AG09309 (cell line): ENCODE results near the gene TYW1.
"Not testable (repeated sequence)": the region's sequence is repeated elsewhere in the genome, so short reads cannot be mapped to it uniquely, and the experiment has no call there.

ENCODE experiments used
- DNase-seq: peaks from one replicate; pipeline ENCODE4 v3.0.0-alpha.2; 2010; ENCODE audit warnings: low read depth
- H3K4me3 ChIP-seq: 2 replicates; pipeline ENCODE4 v1.5.1; 2011; ENCODE audit warnings: mild to moderate bottlenecking, low read depth, low read length, moderate library complexity; ENCODE audit not compliant: control insufficient read depth
- TF ChIP-seq, protein P1 (sequence below): IDR thresholded peaks from 2 replicates; pipeline ENCODE4 v1.5.1; 2011; ENCODE audit warnings: mild to moderate bottlenecking, low read depth, low read length, inconsistent platforms; ENCODE audit not compliant: insufficient read depth, control insufficient read depth; ENCODE audit errors: missing control alignments

TYW1 gene

GRCh38 chr7:67105377-67105776 lies 108.7 kb downstream of the TYW1 start:
- TF ChIP-seq, protein P1, sequence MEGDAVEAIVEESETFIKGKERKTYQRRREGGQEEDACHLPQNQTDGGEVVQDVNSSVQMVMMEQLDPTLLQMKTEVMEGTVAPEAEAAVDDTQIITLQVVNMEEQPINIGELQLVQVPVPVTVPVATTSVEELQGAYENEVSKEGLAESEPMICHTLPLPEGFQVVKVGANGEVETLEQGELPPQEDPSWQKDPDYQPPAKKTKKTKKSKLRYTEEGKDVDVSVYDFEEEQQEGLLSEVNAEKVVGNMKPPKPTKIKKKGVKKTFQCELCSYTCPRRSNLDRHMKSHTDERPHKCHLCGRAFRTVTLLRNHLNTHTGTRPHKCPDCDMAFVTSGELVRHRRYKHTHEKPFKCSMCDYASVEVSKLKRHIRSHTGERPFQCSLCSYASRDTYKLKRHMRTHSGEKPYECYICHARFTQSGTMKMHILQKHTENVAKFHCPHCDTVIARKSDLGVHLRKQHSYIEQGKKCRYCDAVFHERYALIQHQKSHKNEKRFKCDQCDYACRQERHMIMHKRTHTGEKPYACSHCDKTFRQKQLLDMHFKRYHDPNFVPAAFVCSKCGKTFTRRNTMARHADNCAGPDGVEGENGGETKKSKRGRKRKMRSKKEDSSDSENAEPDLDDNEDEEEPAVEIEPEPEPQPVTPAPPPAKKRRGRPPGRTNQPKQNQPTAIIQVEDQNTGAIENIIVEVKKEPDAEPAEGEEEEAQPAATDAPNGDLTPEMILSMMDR, result no peak
- no peak overlapping the region for H3K4me3 ChIP-seq
- peak; percentile 35 for DNase-seq

DNA sequence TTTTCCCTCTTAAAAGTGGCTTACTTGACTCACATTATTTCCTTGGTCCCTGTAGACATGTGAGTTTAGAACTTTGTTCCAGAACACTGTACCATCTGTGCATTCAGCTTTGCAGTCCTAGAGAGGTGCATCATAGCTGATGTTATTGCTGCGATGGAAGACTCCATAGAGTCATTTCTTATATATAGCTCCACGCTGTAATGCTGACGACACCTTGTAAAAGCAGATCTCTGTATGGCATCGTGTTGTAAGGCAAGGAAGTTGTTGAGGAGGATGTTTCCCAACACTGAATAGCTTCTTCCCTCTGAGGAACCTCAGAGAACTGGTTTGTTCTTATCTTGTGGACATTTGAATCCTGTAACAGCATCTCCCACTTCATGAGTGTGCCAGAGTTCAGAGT lies 109.6 kb downstream of the TYW1 start:
- DNase-seq, H3K4me3 ChIP-seq: not testable (repeated sequence)

GRCh38 chr7:67111342-67111741 lies 114.7 kb downstream of the TYW1 start:
- not testable (repeated sequence) for H3K4me3 ChIP-seq, DNase-seq

- DNase-seq, H3K4me3 ChIP-seq: not testable (repeated sequence)
Observed at GRCh38 chr7:67114483-67115246, 118.0 kb downstream of the TYW1 start.

GRCh38 chr7:67120491-67120890 lies 123.9 kb downstream of the TYW1 start:
- not testable (repeated sequence) for H3K4me3 ChIP-seq, DNase-seq

DNA sequence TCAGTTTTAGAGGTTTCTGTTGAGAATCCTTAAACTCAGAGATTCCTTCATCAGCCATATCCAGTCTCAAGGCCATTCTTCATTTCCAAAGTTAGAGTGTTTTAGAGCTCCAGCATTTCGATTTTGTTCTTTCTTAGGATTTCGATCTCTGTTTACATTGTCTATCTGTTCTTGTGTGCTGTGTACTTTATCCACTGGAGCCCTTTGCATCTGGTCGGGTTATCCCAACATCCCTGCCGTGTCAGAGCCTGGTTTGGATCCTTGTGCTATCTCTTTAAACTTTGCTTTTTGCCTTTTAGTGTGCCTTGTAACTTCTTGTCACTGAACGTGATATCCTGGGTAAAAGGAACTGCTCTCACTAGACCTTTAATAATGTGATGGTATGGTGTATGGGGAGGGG lies 131.6 kb downstream of the TYW1 start:
- DNase-seq, H3K4me3 ChIP-seq: not testable (repeated sequence)

DNA sequence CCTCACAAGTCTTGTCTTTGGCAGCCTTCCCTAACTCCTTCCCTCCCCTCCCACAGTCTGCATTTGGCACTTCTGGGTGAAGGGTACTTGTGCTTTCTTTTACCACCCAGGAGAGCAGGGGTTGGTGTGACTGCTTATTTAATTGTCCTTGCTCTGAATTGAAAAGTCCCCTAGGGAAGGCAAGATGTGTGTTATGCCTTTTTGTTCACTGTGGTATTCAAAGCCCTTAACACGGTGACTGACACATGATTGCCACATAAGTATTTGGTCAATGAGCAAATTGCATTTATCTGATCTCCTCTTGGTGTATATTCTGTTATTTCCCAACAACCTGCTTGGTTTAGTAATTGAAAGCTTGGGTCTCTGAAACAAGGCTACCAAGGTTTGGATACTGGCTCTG lies 134.1 kb downstream of the TYW1 start:
- not testable (repeated sequence) for H3K4me3 ChIP-seq, DNase-seq

DNA sequence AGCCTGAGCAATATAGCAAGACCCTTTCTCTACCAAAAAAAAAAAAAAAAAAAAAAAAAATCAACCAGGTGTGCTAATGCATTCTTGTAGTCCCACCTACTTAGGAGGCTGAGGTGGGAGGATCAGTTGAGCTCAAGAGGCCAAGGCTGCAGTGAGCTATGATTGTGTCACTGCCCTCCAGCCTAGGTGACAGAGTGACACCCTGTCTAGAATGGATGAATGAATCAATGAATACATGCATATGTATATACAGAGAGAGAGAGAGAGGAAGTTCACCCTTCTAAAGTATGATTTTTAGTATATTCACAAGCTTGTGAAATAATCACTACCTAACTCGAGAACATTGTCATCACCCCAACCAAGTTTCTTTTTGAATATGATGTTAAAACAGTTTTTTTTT lies 138.3 kb downstream of the TYW1 start:
- not testable (repeated sequence) for DNase-seq, H3K4me3 ChIP-seq

- not testable (repeated sequence) for DNase-seq, H3K4me3 ChIP-seq
Observed at GRCh38 chr7:67135617-67136486, 139.2 kb downstream of the TYW1 start.

DNA sequence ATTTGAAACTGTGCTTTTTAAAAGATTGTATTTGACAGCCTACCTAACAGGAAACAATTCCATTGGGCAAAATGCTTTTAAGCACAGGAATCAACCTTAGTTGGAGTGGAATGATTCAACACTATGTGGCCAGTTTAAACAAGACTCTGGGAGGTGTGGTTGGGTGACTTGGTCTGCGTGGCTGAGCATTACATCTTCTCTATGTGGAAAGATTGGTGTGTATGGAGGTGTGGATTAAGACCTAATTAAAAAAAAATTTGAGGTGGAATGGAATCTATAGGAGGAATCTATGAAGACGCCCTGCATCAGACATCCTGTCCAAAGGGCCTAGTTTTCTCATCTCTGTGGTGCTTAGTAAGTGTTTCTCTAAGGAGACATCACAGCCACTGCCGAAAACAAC lies 140.9 kb downstream of the TYW1 start:
- not testable (repeated sequence) for DNase-seq, H3K4me3 ChIP-seq

DNA sequence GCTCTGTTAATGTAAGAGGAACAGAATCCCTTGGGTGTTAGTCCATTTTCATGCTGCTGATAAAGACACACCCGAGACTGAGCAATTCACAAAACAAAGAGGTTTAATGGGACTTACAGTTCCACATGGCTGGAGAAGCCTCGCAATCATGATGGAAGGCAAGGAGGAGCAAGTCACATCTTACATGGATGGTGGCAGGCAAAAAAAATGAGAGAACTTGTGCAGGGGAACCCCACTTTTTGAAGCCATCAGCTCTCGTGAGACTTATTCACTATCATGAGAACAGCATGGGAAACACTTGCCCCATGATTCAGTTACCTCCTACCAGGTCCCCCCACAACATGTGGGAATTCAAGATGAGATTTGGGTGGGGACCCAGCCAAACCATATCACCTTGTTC lies 143.2 kb downstream of the TYW1 start:
- not testable (repeated sequence) for DNase-seq, H3K4me3 ChIP-seq

DNA sequence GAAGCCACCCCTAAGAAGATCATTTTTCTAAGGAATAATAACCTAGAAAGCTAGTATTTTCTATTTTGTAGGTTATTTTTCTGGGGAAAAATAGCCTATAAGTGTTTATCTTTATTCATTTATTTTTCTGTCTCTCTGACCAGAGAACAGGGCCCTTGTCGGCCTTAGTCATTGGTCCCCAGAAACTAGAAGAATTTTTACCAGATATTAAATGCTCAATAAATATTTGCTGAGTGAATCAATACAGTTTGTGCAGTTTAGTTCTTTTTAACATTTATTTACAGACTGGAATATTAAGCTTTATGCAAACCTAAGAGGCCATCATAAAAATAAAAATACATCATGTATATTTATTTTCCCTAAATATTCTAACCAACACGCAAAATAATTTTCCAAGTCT lies 144.4 kb downstream of the TYW1 start:
- DNase-seq, H3K4me3 ChIP-seq: not testable (repeated sequence)

- not testable (repeated sequence) for H3K4me3 ChIP-seq, DNase-seq
Observed at GRCh38 chr7:67143091-67143786, 146.6 kb downstream of the TYW1 start.

GRCh38 chr7:67145581-67146193 lies 149.1 kb downstream of the TYW1 start:
- H3K4me3 ChIP-seq, DNase-seq: not testable (repeated sequence)

GRCh38 chr7:67149131-67149530 lies 152.5 kb downstream of the TYW1 start:
- H3K4me3 ChIP-seq, DNase-seq: not testable (repeated sequence)

DNA sequence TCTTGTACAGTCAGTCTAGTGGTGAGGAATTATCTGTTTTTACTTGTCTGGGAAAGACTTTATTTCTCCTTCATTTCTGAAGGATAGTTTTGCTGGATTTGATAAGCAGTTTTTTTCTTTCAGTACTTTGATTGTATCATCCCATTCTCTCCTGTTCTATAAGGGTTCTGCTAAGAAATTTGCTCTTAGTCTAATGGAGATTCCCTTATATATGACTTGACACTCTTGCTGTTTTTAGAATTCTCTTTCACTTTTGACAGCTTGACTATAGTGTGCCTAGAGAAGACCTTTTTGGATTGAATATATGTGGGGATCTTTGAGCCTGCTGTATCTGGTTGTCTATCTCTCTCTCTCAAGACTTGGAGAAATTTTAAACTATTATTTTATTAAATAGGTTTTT lies 157.7 kb downstream of the TYW1 start:
- not testable (repeated sequence) for H3K4me3 ChIP-seq, DNase-seq

DNA sequence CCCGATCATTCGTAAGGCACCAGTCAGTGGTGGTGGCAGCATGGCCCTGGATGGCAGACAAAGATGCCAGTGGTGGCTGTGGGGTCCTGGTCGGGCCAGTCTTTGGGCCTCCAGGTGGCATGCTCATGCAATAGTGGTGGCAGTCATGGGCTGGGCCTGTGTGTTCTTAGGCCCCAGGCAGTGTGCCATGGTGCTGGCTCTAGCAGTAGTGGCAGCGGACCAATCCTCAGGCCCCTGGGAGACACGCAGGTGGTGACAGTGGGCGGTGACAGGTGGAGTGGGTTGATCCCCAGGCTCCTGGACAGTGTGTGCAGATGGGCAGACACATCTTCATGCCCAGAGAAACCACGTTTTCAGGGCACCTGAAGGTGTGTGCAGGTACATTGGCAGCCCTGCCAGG lies 159.4 kb downstream of the TYW1 start:
- DNase-seq, H3K4me3 ChIP-seq: not testable (repeated sequence)
